Limb (tissue), 2 donors: ENCODE measurements around the gene PCDH17.

ENCODE experiments used
- DNase-seq, 2 donors: peaks; one replicate each; pipeline ENCODE4 v3.0.0-alpha.2; 2016; ENCODE audit errors: extremely low spot score in 2 of 2

The PCDH17 gene, protein sequence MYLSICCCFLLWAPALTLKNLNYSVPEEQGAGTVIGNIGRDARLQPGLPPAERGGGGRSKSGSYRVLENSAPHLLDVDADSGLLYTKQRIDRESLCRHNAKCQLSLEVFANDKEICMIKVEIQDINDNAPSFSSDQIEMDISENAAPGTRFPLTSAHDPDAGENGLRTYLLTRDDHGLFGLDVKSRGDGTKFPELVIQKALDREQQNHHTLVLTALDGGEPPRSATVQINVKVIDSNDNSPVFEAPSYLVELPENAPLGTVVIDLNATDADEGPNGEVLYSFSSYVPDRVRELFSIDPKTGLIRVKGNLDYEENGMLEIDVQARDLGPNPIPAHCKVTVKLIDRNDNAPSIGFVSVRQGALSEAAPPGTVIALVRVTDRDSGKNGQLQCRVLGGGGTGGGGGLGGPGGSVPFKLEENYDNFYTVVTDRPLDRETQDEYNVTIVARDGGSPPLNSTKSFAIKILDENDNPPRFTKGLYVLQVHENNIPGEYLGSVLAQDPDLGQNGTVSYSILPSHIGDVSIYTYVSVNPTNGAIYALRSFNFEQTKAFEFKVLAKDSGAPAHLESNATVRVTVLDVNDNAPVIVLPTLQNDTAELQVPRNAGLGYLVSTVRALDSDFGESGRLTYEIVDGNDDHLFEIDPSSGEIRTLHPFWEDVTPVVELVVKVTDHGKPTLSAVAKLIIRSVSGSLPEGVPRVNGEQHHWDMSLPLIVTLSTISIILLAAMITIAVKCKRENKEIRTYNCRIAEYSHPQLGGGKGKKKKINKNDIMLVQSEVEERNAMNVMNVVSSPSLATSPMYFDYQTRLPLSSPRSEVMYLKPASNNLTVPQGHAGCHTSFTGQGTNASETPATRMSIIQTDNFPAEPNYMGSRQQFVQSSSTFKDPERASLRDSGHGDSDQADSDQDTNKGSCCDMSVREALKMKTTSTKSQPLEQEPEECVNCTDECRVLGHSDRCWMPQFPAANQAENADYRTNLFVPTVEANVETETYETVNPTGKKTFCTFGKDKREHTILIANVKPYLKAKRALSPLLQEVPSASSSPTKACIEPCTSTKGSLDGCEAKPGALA (N-terminal part only)

DNA sequence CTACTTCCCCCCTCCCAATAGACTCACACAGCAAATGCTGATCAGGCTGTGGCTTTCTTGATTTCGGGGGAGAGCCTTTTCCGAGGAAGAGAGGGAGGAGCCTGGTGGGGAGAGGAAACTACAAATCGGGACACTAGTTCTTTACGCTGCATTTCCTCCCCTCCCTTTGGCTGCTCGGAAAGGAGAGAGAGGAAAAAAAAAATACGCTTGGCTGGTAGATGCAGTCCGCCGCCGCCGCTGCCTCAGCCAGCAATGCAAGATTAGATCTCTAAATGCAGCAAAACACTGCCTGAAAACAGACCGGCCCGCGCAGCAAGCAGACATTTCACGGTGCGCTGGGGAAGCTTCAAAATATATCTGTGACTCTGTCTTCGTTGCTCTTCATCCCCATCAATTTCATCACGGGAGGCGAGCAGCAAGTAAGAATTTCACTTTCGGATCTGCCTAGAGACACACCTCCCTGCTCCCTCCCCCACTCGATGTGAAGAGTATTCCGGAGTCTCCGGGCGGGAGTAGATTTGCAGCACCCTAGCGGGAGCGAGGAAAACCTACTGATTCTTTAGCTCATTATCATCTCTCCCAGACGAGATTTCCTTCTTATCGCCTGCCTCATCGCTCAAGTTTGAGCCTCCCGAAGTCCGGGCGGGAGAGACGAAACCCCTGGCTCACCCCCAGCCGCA is at the start of gene PCDH17:
Gene PCDH17 (plus strand): TSS at position 149 of the 680 bp plus-strand sequence. CDS start 803 bp downstream, outside the sequence.
- peak; percentile 66 to 76 for DNase-seq

DNA sequence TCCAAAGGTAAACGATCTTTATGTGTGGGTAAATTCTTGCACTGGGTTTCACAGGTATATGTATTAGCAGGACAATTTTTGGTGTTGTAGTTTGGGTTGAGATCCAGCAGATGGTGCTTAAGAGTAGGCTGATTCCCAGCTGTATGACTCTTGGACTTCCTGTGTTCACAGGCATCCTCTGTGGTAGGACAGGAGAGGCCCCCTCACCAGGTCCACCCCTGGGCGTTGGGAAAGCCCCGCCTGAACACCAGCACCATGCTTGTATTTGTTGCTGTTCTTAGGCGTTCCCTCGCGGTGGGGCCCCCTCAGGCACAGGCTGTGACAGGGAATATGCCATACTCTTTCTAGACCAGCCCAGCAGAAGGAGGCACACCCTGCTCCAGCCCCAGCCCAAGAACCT is 49.5 kb upstream of the PCDH17 start:
- DNase-seq, result no peak

DNA sequence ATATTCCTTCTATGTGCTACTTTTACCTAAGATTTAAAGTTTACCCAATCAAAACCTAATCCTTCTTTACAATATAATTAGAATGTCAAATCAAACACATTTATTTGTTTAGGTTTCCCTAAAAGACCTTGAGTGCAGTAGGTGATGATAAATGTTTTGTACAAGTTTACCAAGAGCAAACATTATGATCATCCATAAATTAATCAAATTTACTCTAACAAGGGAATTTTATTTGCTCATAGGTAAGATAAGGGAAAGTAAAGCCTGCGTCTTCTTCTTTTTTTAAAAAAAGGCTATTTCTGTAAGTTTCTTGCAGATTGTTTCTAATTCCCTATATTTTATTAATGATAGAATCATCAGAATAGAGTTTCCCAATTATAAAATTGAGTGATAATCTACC is 48.0 kb upstream of the PCDH17 start:
- DNase-seq, result no peak

DNA sequence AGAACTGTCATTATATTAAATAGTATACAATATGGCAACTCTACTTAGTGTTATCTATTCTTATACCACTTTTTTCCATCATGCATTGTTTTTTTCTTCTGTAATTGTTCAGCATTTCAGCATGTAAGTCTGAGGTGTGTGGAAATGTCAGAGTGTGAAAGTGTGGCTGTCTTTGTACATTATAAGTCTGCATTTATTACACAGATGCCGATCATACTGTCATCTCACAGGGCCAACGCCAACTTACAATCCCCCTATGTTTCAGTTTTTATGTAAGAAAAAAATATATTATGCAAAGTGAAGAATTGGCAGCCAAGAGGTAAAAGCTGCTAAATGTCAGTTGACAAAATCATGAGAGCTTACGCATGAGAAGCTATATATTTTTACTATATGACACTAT is 42.9 kb upstream of the PCDH17 start:
- no peak for DNase-seq

DNA sequence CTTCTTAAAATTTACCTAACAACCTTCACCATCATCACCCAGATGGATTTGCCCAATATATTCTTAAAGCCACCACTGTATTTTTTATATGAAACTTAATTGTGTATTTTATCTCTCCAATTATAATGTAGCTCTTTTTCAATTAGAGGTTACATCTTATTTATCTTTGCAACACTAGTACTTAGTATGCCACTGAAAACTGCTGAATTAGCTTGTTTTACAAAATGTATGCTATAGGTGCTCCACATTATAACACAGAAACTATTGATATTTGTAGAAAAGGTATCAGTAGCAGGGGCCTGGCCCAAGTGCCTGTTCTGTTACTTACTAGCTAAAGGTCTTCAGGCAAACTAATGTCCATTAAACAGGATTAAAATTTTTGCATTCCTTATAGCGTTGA is 35.8 kb upstream of the PCDH17 start:
- DNase-seq, result no peak

DNA sequence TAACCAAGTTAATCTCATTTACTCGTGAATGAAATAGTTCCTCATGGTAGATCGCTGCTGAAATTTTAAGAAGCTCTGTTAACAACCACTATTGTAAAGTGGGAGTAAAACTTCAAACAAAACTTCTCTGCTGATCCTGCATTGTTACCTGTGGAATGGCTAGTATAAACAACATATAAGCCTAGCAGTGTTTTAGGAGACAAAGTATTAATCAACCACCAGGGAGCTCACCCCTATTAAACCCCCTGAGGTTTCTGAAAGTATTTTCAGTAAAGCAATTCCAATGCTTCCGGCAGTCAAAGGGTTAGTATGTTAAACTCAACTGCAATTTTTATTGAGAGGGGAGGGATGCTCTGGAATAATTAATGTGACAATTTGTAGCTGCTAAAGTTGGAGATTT is 30.0 kb upstream of the PCDH17 start:
- DNase-seq, result no peak

DNA sequence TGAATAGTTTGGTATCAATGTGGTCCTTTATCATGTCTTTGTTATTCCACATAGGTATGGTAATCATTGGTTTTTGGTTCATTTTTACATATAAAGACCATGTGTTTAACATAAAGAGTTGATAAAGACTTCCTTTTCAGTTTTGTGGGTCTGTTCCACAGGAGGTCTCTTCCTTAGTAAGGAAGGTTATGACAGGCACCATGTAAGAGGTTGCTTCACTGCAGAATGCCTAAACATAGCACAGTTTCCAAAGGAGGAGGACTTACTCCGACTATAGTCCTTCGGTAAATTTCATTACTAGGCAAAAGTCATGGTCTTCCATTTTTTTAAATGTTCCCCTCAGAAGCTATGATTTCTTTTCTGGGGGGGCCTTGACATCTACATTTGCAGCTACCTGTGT is 27.1 kb upstream of the PCDH17 start:
- no peak for DNase-seq

DNA sequence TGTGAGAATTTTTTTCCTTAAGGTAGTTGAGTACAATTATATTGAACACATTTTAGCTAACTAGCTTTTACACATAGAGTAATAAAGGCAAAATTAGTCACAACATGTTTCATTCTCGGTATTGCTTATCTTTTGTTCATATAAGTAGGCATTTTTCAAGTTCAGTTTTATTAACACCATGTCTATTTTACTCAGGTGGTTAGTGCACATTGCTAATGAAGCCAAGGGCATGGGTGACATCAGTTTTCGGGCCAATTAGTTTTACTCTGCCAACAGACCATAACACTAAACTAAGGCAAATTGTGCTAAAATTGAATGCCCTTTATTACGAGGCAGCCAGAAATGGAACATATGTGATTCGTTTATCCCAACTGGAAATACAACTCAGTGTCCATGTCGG is 19.6 kb upstream of the PCDH17 start:
- no peak for DNase-seq

DNA sequence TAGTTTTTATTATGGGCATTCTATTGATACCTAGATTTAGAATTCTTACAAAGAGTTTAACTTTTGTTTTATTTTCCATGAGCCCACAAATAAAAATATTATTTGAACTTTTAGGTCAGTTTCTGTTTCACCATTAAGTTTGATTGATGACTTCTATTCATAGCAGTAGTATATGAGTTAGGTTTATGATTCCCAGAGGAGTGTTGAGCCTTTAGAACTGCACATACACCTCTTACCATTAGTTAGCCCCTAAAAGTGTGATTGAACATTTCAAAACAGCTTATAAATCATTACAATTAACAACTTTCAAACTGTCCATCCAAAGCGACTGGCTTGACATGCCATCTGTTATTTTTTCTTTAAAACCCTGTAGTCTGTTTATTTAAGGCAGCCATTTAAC is 19.0 kb upstream of the PCDH17 start:
- no peak for DNase-seq

DNA sequence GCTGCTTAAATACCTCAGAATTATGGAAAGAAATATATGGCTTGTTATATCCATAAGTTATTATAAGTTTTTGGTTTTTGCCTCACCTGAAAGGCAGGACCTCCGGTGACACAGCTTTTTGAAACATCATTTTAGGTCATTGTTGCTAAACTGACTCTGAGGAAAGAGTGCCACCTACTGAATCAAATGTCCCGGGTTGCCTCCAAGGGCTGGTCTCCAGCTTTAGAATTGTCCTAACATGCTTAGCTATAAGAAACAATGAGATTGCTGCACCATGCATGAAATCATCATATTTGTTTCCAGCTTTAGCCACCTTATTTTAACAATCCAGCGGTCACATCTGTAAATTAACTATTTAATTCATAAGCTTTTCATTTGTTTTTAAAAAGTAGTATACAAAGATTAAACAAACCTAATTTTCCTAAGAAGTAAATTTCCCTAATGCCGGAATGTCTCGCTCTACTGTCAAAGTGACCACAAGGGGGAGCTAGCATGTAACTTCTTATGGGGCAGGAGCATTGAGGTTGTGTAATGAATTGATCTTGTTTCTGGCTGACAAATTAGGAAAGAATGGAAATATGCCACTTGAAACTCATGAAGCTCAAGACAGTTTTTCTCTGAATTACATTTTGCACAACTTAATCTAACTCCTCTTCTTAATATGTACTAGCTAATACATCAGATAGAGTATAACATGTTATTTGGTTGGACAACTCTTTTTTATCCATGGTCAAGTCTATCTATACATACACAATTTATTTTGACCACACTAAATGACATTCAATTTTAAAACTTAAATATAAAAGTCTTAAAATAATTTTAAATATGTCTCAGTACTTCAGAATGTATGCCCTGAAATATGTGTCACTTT is 6.7 kb upstream of the PCDH17 start:
- DNase-seq, result peak in 1 of 2 donors; percentile 47

DNA sequence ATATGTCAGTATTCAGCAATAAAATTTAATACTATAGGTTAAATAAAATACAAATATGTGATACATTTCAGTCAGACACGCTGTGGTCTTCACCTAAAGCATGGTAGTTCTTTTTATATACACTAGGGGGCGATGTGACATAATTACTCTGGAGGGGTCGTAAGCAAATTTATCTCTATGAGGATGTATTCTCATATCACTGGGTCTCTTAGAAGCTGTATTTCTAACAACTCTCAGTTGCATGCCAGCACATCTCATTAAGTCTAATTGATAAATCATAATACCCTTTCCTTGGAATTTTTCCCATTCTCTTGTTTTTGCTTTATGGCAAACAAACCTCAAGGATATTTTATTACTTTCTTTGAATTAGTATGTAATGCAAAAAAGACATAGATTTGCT is 3.9 kb upstream of the PCDH17 start:
- DNase-seq, result peak in 1 of 2 donors; percentile 73

DNA sequence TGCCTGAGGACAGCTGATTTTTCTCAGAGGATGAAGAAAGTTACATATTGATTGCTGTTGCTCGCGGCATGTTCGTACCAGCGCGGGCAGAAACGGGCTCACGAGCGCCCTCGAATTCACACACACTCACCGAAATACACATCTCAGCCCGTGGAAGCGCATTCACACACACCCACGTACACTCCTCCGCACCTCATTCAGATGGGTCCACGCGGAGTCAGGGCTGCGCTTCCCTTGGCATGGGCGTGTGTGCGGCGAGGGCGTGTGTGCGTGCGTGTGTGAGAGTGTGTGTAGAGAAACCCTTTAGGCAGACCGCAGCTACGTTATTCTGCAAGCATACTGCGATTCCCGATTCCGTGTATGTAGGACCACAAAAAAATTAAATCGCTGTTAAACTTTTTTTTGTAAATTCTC is 2.1 kb upstream of the PCDH17 start:
- DNase-seq, result no peak

DNA sequence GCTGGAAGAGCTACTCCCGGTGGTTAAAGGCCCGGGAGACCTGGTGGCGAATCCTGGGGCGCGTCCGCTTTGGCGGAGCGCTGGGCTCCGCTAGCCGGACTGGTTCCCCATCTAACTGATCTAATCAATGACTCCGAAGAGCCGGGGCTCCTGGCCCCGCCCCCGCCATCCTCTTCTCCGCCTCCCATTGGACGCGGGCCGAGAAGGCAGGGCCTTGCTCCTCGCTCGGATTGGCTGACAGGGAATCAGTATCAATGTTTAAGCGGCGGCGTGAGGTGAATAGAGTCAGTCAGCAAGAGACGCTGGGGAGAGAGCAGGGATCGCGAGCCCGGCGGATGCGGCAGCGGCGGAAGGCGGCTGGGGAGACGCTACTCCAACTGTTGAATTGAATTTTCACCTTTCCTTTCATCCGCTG is 1.7 kb upstream of the PCDH17 start:
- peak; percentile 94 to 97 for DNase-seq

DNA sequence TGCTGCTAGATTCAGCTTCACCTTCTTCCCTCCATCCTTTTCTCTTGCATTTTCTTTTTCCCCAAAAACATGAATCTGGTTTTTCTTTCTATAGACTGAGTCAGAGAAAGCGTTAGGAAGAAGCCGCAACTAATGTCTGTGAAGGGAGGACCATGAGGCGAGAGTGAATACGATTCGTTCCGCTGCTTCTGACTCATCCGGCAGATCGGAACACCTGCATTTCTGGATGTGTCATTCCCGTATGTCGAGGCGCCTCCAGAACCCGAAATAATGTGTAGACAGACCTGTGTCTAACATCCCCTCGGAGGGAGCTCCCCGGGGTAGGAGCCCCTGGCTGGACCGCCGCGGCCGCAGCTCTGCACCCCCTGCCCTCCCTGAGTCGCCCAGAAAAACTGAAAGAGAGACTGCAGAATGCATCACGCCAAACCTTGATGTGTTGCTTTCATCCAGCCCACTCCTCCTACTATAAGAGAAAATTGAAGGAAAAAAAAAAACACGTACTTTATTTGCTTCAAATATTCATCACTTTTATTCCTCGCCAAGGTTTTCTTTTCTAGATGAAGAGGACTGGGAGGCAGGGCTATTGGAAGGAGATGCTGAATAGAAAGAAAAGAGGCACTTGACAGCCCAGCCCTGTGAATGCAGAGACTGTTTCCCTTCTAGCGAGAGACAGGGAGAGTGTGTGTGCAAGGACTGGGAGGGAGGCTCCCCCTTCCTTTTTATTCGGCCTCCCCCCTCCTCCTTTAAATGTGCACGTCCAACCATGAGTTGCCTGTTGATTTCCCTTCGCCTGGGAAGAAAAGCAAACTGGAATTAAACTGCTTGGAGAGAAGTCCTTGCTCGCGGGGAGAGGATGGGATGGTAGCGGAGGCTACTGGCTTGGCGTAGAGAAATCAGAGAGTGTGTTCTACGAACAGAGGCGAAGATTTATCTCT is 616 bp upstream of the PCDH17 start:
- peak in 1 of 2 donors; percentile 50 for DNase-seq

DNA sequence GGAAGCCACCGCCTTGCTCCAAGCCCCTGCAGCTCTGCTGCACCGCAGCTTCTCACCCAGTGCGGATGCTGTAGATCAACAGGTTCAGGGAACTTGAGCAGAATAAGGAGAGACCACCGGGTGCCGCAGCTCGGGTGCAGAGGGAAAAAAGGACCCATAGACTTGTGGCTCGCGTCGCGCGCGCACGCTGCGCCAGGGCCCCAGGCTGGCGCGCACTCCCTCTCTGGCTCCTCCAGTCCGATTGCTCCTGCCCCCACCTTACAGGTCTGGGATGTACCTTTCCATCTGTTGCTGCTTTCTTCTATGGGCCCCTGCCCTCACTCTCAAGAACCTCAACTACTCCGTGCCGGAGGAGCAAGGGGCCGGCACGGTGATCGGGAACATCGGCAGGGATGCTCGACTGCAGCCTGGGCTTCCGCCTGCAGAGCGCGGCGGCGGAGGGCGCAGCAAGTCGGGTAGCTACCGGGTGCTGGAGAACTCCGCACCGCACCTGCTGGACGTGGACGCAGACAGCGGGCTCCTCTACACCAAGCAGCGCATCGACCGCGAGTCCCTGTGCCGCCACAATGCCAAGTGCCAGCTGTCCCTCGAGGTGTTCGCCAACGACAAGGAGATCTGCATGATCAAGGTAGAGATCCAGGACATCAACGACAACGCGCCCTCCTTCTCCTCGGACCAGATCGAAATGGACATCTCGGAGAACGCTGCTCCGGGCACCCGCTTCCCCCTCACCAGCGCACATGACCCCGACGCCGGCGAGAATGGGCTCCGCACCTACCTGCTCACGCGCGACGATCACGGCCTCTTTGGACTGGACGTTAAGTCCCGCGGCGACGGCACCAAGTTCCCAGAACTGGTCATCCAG is 964 bp downstream of the PCDH17 start:
- DNase-seq, result peak in 1 of 2 donors; percentile 66

DNA sequence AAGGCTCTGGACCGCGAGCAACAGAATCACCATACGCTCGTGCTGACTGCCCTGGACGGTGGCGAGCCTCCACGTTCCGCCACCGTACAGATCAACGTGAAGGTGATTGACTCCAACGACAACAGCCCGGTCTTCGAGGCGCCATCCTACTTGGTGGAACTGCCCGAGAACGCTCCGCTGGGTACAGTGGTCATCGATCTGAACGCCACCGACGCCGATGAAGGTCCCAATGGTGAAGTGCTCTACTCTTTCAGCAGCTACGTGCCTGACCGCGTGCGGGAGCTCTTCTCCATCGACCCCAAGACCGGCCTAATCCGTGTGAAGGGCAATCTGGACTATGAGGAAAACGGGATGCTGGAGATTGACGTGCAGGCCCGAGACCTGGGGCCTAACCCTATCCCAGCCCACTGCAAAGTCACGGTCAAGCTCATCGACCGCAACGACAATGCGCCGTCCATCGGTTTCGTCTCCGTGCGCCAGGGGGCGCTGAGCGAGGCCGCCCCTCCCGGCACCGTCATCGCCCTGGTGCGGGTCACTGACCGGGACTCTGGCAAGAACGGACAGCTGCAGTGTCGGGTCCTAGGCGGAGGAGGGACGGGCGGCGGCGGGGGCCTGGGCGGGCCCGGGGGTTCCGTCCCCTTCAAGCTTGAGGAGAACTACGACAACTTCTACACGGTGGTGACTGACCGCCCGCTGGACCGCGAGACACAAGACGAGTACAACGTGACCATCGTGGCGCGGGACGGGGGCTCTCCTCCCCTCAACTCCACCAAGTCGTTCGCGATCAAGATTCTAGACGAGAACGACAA is 1.8 kb downstream of the PCDH17 start:
- peak in 1 of 2 donors; percentile 83 for DNase-seq
